Measurements from ENCODE around the gene ARMH1.

ARMH1 gene

GRCh38 chr1:44674113-44675000, at the start of gene ARMH1, which contains the start of gene TMEM53:
Gene ARMH1, plus strand, starts transcription at chr1:44674714. Its CDS starts 14,984 bp downstream, at chr1:44689698.
Gene TMEM53, minus strand, starts transcription at chr1:44674481. Its CDS starts 90 bp downstream, at chr1:44674391.
- DNase-seq (ENCODE audit: low spot score) = peak; percentile 97
- peak; percentile 86 for FAIRE-seq

- DNase-seq (ENCODE audit: low spot score) (no peak), FAIRE-seq (no peak)
Observed at GRCh38 chr1:44625348-44625747, 49.2 kb upstream of the ARMH1 start.

GRCh38 chr1:44628962-44629756, 45.4 kb upstream of the ARMH1 start:
- peak; percentile 97 for FAIRE-seq
- DNase-seq (ENCODE audit: low spot score) = peak; percentile 97

DNA sequence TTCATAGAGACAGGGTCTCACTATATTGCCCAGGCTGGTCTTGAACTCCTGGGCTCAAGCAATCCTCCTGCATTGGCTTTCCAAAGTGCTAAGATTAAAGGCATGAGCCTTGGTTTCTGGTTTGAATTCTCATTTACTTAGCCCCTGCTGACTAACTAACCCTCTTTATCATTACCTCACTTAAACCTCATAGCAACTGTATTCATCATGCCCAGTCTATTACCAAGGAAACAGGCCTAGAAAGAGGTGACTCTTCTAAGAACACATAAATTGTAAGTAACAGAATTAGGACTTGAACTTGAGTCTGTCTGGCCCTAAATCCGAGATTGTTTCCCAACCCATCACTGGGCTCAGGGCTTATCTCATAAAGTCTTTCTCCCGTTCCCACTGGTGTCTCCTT, 44.4 kb upstream of the ARMH1 start:
- DNase-seq (ENCODE audit: low spot score) (peak; percentile 86), FAIRE-seq (peak; percentile 31)

GRCh38 chr1:44631333-44631646, 43.2 kb upstream of the ARMH1 start:
- DNase-seq (ENCODE audit: low spot score) = no peak

DNA sequence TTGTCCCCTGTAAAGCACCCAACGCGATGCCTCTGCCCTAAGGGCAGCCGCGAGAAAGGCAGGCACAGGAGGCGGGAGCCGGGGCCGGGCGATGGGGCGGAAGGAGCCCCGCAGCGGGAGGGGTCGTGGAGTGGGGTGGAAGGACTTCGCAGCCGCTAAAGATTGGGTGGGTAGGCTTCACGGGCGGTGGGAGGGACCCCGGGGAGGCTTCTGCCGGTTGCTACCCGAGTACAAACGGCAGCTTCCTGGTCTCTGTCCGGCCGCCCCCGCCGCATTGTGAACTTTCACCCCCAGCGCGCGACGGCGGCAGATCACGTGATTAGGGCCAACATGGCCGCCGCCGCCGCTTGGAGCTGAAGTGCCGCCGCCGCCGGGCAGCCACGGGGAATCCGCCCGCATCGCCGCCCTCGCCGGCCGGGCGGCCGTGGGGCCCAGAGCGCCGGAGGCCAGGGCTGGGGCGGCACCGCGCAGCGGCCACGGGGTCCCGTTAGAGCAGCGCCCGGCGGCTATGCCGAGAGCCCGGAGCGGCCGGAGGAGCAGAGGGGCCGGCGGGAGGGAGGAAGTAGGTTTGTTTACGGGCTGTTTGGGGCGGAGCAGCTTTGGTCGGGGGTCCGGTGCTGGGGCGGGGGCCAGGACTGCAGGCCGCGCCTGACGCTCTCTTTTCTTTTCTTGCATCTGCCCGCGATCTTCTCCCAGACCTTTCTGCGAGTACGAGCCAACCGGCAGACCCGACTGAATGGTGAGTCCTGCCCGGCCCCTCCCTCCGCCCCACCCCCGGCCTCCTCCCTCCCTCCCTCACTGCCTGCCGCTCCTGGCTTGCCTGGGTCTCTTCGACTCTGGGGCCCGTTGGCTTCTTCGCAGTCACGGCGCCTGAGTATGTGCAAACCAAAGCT, 42.6 kb upstream of the ARMH1 start:
- FAIRE-seq = no peak

More at GRCh38 chr1:44631333-44631646, 43.2 kb upstream of the ARMH1 start:
- FAIRE-seq = no peak

GRCh38 chr1:44632598-44632997, 41.9 kb upstream of the ARMH1 start:
- FAIRE-seq (no peak), DNase-seq (ENCODE audit: low spot score) (peak; percentile 20)

More for the DNA sequence above, 42.6 kb upstream of the ARMH1 start:
- peak; percentile 74 for DNase-seq (ENCODE audit: low spot score)

- no peak for DNase-seq (ENCODE audit: low spot score)
- no peak for FAIRE-seq
Observed at GRCh38 chr1:44634606-44635189, 39.8 kb upstream of the ARMH1 start.

- FAIRE-seq = no peak
- no peak for DNase-seq (ENCODE audit: low spot score)
Observed at GRCh38 chr1:44635439-44635838, 39.1 kb upstream of the ARMH1 start.

DNA sequence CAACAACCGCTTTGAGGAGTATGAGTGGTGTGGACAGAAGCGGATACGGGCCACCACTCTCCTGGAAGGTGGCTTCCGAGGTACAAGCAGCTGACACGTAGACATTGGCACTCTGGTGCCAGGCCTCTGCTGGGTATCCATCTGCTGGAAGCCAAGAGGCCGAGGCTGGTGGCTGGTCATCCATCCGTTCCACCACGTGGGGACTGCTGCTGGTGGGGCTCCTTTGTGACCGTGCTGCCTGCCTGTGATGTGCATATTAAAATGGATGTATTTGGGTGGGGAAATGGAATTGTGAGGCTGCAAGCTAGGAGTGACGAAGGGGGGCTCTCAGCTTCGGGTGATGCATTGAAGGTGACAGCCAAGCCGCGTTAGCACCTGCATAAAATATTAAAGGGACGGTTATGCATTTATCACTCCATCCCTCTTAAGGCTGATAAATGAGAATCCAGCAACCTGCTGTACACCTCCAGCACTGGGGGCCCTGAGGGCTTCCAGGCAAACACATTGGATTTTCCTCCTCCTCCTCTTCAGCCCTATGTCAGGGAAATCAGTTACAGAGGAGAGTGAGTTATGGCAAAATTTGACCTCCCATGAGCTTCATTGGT, 38.3 kb upstream of the ARMH1 start:
- FAIRE-seq (no peak), DNase-seq (ENCODE audit: low spot score) (no peak)

GRCh38 chr1:44636688-44637598, 37.6 kb upstream of the ARMH1 start:
- DNase-seq (ENCODE audit: low spot score) (no peak), FAIRE-seq (no peak)

DNA sequence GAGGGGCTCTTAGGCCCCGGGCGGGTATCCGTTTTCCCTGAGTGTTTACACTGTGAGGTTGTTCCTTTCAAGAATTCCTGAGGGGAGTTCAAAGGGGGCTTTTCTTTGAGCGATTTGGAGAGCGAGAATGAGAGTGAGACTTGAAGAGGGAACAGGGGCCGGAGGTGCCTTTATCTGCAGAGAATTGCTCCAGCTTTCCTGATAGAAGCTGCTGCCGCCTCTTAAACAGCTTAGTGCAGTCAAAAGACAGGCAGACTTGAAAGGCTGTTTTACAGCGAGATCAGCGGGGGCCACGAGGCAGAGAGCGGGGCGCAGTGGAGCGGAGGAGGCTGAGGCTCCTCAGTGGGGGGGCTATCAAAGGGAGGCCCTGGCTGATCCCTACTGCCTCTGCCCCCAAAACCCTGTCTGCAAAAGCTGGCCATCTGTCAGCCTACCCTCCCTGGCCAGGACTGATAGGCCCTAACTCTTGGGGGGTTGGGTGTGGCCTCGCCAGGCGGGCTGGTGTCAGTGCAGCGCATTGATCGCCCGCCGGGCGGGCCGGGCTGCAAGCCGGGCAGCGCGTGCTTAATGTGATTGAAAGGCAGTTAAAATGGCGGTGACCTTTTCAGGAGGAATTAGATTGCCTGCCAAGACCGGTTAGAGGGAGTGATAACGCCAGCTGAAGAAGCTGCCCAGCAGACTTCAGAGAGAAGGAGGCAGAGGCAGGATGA, 36.7 kb upstream of the ARMH1 start:
- no peak for DNase-seq (ENCODE audit: low spot score)
- FAIRE-seq = no peak

DNA sequence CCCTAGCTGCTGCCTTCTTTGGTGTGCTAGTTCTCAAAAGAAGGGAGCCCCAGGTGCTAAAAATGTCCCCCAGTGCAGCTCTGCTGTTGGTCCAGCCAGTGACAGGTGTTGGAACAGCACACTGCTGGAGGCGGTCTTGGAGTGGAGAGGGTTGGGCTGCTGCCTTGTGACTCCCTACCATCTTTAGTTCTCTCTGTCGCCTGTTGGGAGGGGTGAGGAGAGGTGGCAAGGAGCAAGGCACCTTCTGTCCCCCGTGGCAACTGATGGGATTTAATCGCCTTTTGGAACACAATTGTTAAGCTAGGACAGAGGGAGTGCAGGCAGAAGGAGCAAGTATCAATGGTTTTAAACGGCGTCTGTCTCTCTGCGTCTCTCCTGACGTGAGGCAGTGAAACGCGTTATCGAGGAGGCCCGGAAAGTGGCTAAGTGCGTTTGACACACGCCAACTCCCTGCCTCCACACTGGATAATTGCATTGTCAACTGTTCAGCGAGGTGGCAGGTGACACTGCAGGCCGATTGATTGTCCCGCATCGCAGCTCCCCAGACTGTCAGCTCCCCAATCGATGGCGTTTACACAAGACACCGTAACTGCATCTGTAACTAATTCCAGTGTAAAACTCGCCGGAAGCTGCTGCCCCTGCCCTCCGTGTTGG, 34.2 kb upstream of the ARMH1 start:
- FAIRE-seq = no peak

GRCh38 chr1:44641126-44642102, 33.1 kb upstream of the ARMH1 start:
- DNase-seq (ENCODE audit: low spot score) = no peak
- FAIRE-seq = no peak

More for the DNA sequence above, 34.2 kb upstream of the ARMH1 start:
- no peak for DNase-seq (ENCODE audit: low spot score)

DNA sequence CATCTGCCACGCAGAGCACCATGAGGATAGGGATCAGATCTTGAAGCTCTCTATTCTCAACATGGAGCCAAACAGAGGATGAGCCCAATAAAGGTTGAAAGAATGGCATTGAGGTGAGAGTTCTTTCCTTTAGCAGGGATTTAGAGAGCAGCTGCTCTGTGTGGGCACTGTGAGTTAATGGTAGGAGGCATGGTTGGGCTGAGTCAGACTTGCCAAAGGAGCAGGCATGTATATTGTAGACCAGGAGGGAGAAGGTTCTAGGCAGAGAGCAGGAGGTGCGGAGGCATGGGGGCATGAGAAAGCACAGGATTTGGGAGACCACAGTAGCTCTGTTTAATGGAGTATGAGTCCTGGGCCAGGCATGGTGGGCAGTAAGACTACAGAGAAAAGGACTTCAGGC, 32.3 kb upstream of the ARMH1 start:
- no peak for DNase-seq (ENCODE audit: low spot score)
- no peak for FAIRE-seq

- FAIRE-seq = no peak
- no peak for DNase-seq (ENCODE audit: low spot score)
Observed at GRCh38 chr1:44642925-44643324, 31.6 kb upstream of the ARMH1 start.

DNA sequence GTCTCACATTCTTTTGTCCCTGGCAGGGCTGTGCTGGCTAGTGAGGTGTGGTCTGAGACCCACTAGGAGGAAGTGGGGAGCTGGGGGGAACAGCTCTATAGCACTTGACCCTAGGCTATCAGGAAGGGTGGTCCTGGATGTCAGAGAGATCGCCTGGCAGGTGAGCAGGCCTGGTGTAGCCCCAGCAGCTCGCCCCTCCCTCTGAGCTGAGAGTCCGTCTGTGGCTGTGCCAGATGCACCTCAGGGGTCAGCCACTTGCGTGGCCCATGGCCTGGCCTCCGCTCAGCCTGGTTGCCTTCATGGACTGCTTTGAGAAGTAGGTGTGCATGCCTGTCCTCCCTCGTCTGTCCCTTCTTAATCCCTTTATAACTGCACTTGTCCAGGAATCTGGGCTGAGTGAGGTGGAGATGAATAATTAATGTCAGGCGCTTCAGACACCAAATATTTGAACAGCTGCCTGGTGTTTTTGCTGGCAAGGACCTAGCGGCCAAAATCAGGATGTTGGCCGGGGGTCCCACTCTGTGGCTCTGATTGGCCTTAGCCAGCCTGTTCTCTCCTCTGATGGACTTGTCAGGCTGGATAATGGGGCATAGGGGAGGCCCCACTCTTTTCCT, 30.7 kb upstream of the ARMH1 start:
- FAIRE-seq = no peak

More for the DNA sequence above, 30.7 kb upstream of the ARMH1 start:
- DNase-seq (ENCODE audit: low spot score) = no peak
